NT2/D1 (cell line): ENCODE results near the gene COL5A2.

Source experiments
- DNase-seq: peaks from one replicate; pipeline ENCODE4 v3.0.0-alpha.2; 2011; ENCODE audit warnings: low read depth, low spot score
- H3K27me3 ChIP-seq: 2 replicates; pipeline ENCODE4 v1.6.0; 2011; ENCODE audit warnings: mild to moderate bottlenecking; ENCODE audit not compliant: insufficient read length, insufficient read depth
- H3K36me3 ChIP-seq: 2 replicates; pipeline ENCODE4 v1.6.1; 2011; ENCODE audit warnings: mild to moderate bottlenecking, low read length, mixed read lengths; ENCODE audit not compliant: insufficient read depth, insufficient read length
- H3K4me1 ChIP-seq: 2 replicates; pipeline ENCODE4 v1.5.1; 2011; ENCODE audit not compliant: insufficient read depth, insufficient read length
- H3K4me3 ChIP-seq: 2 replicates; pipeline ENCODE4 v1.5.1; 2011; ENCODE audit warnings: low read depth; ENCODE audit not compliant: insufficient read length
- H3K9ac ChIP-seq: 2 replicates; pipeline ENCODE4 v1.6.0; 2011; ENCODE audit warnings: low read depth; ENCODE audit not compliant: insufficient read length
- H3K9me3 ChIP-seq: 2 replicates; pipeline ENCODE4 v1.5.1; 2011; ENCODE audit warnings: mild to moderate bottlenecking, low read length; ENCODE audit not compliant: insufficient read depth
- SUZ12 ChIP-seq: IDR thresholded peaks from 2 replicates; pipeline ENCODE4 v1.6.1; 2011; ENCODE audit not compliant: insufficient read length, insufficient read depth; ENCODE audit errors: extremely low read depth
- YY1 ChIP-seq: IDR thresholded peaks from 2 replicates; pipeline ENCODE4 v1.6.1; 2011; ENCODE audit not compliant: insufficient read length, insufficient read depth
- ZNF274 ChIP-seq: IDR thresholded peaks from 2 replicates; pipeline ENCODE4 v1.6.1; 2011; ENCODE audit warnings: mild to moderate bottlenecking, low read depth, low read length

Gene COL5A2

GRCh38 chr2:189164746-189165145 lies 14.8 kb downstream of the COL5A2 start:
- no peak for TF ChIP-seq YY1
- TF ChIP-seq SUZ12, result no peak
- no peak for TF ChIP-seq ZNF274
- Histone ChIP-seq H3K4me3 (no peak overlapping the region), H3K36me3 (no peaks in the 10 kb centered on the region), H3K27me3 (no peaks in the 10 kb centered on the region), H3K9ac (no peak overlapping the region), H3K9me3 (no peaks in the 10 kb centered on the region), H3K4me1 (no peaks in the 10 kb centered on the region)
- DNase-seq, result no peak

- H3K9ac ChIP-seq, result no peak overlapping the region
- no peaks in the 10 kb centered on the region for H3K36me3 ChIP-seq
- TF ChIP-seq ZNF274, result no peak
- no peak for TF ChIP-seq YY1
- TF ChIP-seq SUZ12, result no peak
- no peak overlapping the region for H3K4me3 ChIP-seq
- no peaks in the 10 kb centered on the region for H3K4me1 ChIP-seq
- no peaks in the 10 kb centered on the region for H3K27me3 ChIP-seq
- no peak for DNase-seq
- no peaks in the 10 kb centered on the region for H3K9me3 ChIP-seq
Measured at GRCh38 chr2:189163889-189164288, 15.7 kb downstream of the COL5A2 start.

GRCh38 chr2:189162566-189162965 lies 17.0 kb downstream of the COL5A2 start:
- Histone ChIP-seq H3K4me1 (no peaks in the 10 kb centered on the region), H3K4me3 (no peak overlapping the region), H3K9ac (no peak overlapping the region), H3K27me3 (no peaks in the 10 kb centered on the region), H3K36me3 (no peaks in the 10 kb centered on the region), H3K9me3 (no peaks in the 10 kb centered on the region)
- no peak for DNase-seq
- TF ChIP-seq ZNF274, result no peak
- TF ChIP-seq SUZ12, result no peak
- TF ChIP-seq YY1, result no peak

GRCh38 chr2:189161894-189162293 lies 17.7 kb downstream of the COL5A2 start:
- TF ChIP-seq YY1 (no peak), SUZ12 (no peak), ZNF274 (no peak)
- Histone ChIP-seq H3K9me3 (no peaks in the 10 kb centered on the region), H3K4me3 (no peak overlapping the region), H3K4me1 (no peaks in the 10 kb centered on the region), H3K9ac (no peak overlapping the region), H3K36me3 (no peaks in the 10 kb centered on the region), H3K27me3 (no peaks in the 10 kb centered on the region)
- no peak for DNase-seq

- no peak for DNase-seq
- TF ChIP-seq ZNF274, result no peak
- TF ChIP-seq YY1, result no peak
- no peak for TF ChIP-seq SUZ12
- H3K9me3 ChIP-seq, result no peaks in the 10 kb centered on the region
- no peak overlapping the region for H3K9ac ChIP-seq
- H3K36me3 ChIP-seq, result no peaks in the 10 kb centered on the region
- H3K4me3 ChIP-seq, result no peak overlapping the region
- H3K27me3 ChIP-seq, result no peaks in the 10 kb centered on the region
- no peaks in the 10 kb centered on the region for H3K4me1 ChIP-seq
Measured at GRCh38 chr2:189159717-189160116, 19.8 kb downstream of the COL5A2 start.

- H3K4me3 ChIP-seq, result no peak overlapping the region
- no peaks in the 10 kb centered on the region for H3K27me3 ChIP-seq
- no peaks in the 10 kb centered on the region for H3K4me1 ChIP-seq
- TF ChIP-seq YY1 (no peak), SUZ12 (no peak), ZNF274 (no peak)
- no peak overlapping the region for H3K9ac ChIP-seq
- no peak for DNase-seq
- no peaks in the 10 kb centered on the region for H3K36me3 ChIP-seq
- no peaks in the 10 kb centered on the region for H3K9me3 ChIP-seq
Measured at GRCh38 chr2:189159273-189159672, 20.3 kb downstream of the COL5A2 start.

- TF ChIP-seq ZNF274, result no peak
- TF ChIP-seq SUZ12, result no peak
- no peak for TF ChIP-seq YY1
- DNase-seq, result no peak
- no peaks in the 10 kb centered on the region for H3K9me3 ChIP-seq
- H3K27me3 ChIP-seq, result no peaks in the 10 kb centered on the region
- no peak overlapping the region for H3K9ac ChIP-seq
- H3K4me1 ChIP-seq, result no peaks in the 10 kb centered on the region
- no peaks in the 10 kb centered on the region for H3K36me3 ChIP-seq
- no peak overlapping the region for H3K4me3 ChIP-seq
Measured at GRCh38 chr2:189157939-189158338, 21.6 kb downstream of the COL5A2 start.

- no peak overlapping the region for H3K9ac ChIP-seq
- H3K36me3 ChIP-seq, result no peaks in the 10 kb centered on the region
- no peaks in the 10 kb centered on the region for H3K9me3 ChIP-seq
- no peaks in the 10 kb centered on the region for H3K4me1 ChIP-seq
- DNase-seq, result no peak
- H3K4me3 ChIP-seq, result no peak overlapping the region
- no peak for TF ChIP-seq ZNF274
- no peak for TF ChIP-seq SUZ12
- no peak for TF ChIP-seq YY1
- no peaks in the 10 kb centered on the region for H3K27me3 ChIP-seq
Measured at GRCh38 chr2:189157456-189157855, 22.1 kb downstream of the COL5A2 start.
